OCI-LY3 (cell line): ENCODE measurements around the gene PTPRM.

Experiments used
- H2AFZ ChIP-seq: fragments of 200-600, 300-600 bp; shearing (Covaris generic); 2 replicates; pipeline ENCODE4 v1.6.0; 2014; ENCODE audit warnings: antibody characterized with exemption, low read depth, low read length
- H3K27ac ChIP-seq: fragments of 200-600, 300-600 bp; sonication (generic); 2 replicates; pipeline ENCODE4 v1.5.1; 2014; ENCODE audit warnings: mild to moderate bottlenecking, low read length, moderate library complexity, mixed read lengths
- H3K27me3 ChIP-seq: fragments of 200-600, 300-600 bp; sonication (generic); 2 replicates; pipeline ENCODE4 v1.6.1; 2014; ENCODE audit warnings: low read depth, low read length, mixed read lengths
- H3K36me3 ChIP-seq: fragments of 200-600, 300-600 bp; sonication (generic); replicated peaks from 2 replicates; pipeline ENCODE3; 2014; ENCODE audit warnings: low read depth, low read length, mixed read lengths
- H3K4me1 ChIP-seq: fragments of 300-600, 200-600 bp; sonication (generic); 2 replicates; pipeline ENCODE4 v1.6.1; 2014; ENCODE audit warnings: low read length, mixed read lengths
- H3K4me2 ChIP-seq: fragments of 200-600, 300-600 bp; sonication (generic); 2 replicates; pipeline ENCODE4 v1.6.1; 2014; ENCODE audit warnings: low read length, mixed read lengths
- H3K4me3 ChIP-seq: fragments of 300-600, 200-600 bp; sonication (generic); 2 replicates; pipeline ENCODE4 v1.5.1; 2014; ENCODE audit warnings: antibody characterized with exemption, mild to moderate bottlenecking, low read length, moderate library complexity
- H3K79me2 ChIP-seq: fragments of 300-600, 200-600 bp; shearing (Covaris generic); 2 replicates; pipeline ENCODE4 v1.6.1; 2014; ENCODE audit warnings: mild to moderate bottlenecking, low read length, mixed read lengths
- H3K9ac ChIP-seq: fragments of 300-600, 200-600 bp; shearing (Covaris generic); 2 replicates; pipeline ENCODE4 v1.6.0; 2014; ENCODE audit warnings: mild to moderate bottlenecking, low read length, moderate library complexity
- H3K9me3 ChIP-seq: fragments of 200-600, 300-600 bp; shearing (Covaris generic); 2 replicates; pipeline ENCODE4 v1.6.1; 2014; ENCODE audit warnings: low read length, mixed read lengths; ENCODE audit not compliant: insufficient read depth
- H4K20me1 ChIP-seq: fragments of 200-600, 300-600 bp; sonication (generic); 2 replicates; pipeline ENCODE4 v1.6.1; 2016; ENCODE audit warnings: low read length, mixed read lengths; ENCODE audit not compliant: insufficient read depth
- CTCF ChIP-seq: fragments of 200-600, 300-600 bp; sonication (generic); IDR thresholded peaks from 2 replicates; pipeline ENCODE4 v1.5.1; 2014; ENCODE audit warnings: antibody characterized with exemption, low read length, low read depth
- EZH2phosphoT487 ChIP-seq: fragments of 200-600 bp; shearing (Covaris generic); IDR thresholded peaks from 2 replicates; pipeline ENCODE4 v1.6.1; 2018; ENCODE audit warnings: antibody characterized with exemption, mixed run types, low read depth

PTPRM gene

GRCh38 chr18:7846335-7846734 lies 279.2 kb downstream of the PTPRM start:
- TF ChIP-seq EZH2phosphoT487 = no peak
- TF ChIP-seq CTCF = no peak
- H2AFZ ChIP-seq = no peak overlapping the region
- H3K9me3 ChIP-seq = no peaks in the 10 kb centered on the region
- no peak overlapping the region for H3K4me3 ChIP-seq
- no peaks in the 10 kb centered on the region for H4K20me1 ChIP-seq
- H3K27me3 ChIP-seq = no peaks in the 10 kb centered on the region
- H3K27ac ChIP-seq = no peak overlapping the region
- no peak overlapping the region for H3K4me2 ChIP-seq
- H3K4me1 ChIP-seq = no peaks in the 10 kb centered on the region
- no peaks in the 10 kb centered on the region for H3K79me2 ChIP-seq
- H3K36me3 ChIP-seq = no peaks in the 10 kb centered on the region
- no peak overlapping the region for H3K9ac ChIP-seq

- no peaks in the 10 kb centered on the region for H3K36me3 ChIP-seq
- no peaks in the 10 kb centered on the region for H3K79me2 ChIP-seq
- no peaks in the 10 kb centered on the region for H4K20me1 ChIP-seq
- no peak overlapping the region for H3K4me2 ChIP-seq
- TF ChIP-seq EZH2phosphoT487 (no peak), CTCF (no peak)
- H3K4me3 ChIP-seq = no peak overlapping the region
- no peaks in the 10 kb centered on the region for H3K27me3 ChIP-seq
- no peak overlapping the region for H2AFZ ChIP-seq
- no peaks in the 10 kb centered on the region for H3K4me1 ChIP-seq
- H3K9me3 ChIP-seq = no peaks in the 10 kb centered on the region
- H3K9ac ChIP-seq = no peak overlapping the region
- H3K27ac ChIP-seq = no peak overlapping the region
Observed at GRCh38 chr18:7847357-7848053, 280.4 kb downstream of the PTPRM start.

- H3K27me3 ChIP-seq = no peaks in the 10 kb centered on the region
- H3K9me3 ChIP-seq = no peaks in the 10 kb centered on the region
- no peak overlapping the region for H2AFZ ChIP-seq
- H3K4me1 ChIP-seq = no peaks in the 10 kb centered on the region
- H3K36me3 ChIP-seq = no peaks in the 10 kb centered on the region
- no peaks in the 10 kb centered on the region for H4K20me1 ChIP-seq
- no peak overlapping the region for H3K4me2 ChIP-seq
- H3K79me2 ChIP-seq = no peaks in the 10 kb centered on the region
- no peak overlapping the region for H3K4me3 ChIP-seq
- H3K9ac ChIP-seq = no peak overlapping the region
- no peak overlapping the region for H3K27ac ChIP-seq
- TF ChIP-seq EZH2phosphoT487 (no peak), CTCF (no peak)
Observed at GRCh38 chr18:7848054-7848412, 280.9 kb downstream of the PTPRM start.

- no peaks in the 10 kb centered on the region for H4K20me1 ChIP-seq
- H3K27ac ChIP-seq = no peak overlapping the region
- H3K4me1 ChIP-seq = no peaks in the 10 kb centered on the region
- H2AFZ ChIP-seq = no peak overlapping the region
- H3K4me3 ChIP-seq = no peak overlapping the region
- no peaks in the 10 kb centered on the region for H3K36me3 ChIP-seq
- no peak overlapping the region for H3K4me2 ChIP-seq
- no peak for TF ChIP-seq EZH2phosphoT487
- TF ChIP-seq CTCF = no peak
- H3K27me3 ChIP-seq = no peaks in the 10 kb centered on the region
- H3K9ac ChIP-seq = no peak overlapping the region
- H3K9me3 ChIP-seq = no peaks in the 10 kb centered on the region
- no peaks in the 10 kb centered on the region for H3K79me2 ChIP-seq
Observed at GRCh38 chr18:7850446-7850845, 283.3 kb downstream of the PTPRM start.
